Measurements from ENCODE around the gene NRF1.

The NRF1 gene

GRCh38 chr7:129800901-129801300 is 189.4 kb downstream of the NRF1 start:
- no peak overlapping the region for H3K27ac ChIP-seq
- TF ChIP-seq CTCF (conservative IDR thresholded peaks at IDR 0.05) = no peak

GRCh38 chr7:129801882-129802281 is 190.4 kb downstream of the NRF1 start:
- TF ChIP-seq CTCF (conservative IDR thresholded peaks at IDR 0.05) = no peak
- no peak overlapping the region for H3K27ac ChIP-seq

- H3K27ac ChIP-seq = no peak overlapping the region
- TF ChIP-seq CTCF (conservative IDR thresholded peaks at IDR 0.05) = no peak
Measured at GRCh38 chr7:129803546-129804081, 192.1 kb downstream of the NRF1 start.

- peak overlapping the region; percentile 60; the same call in 1 of the 2 replicates for H3K27ac ChIP-seq
- TF ChIP-seq CTCF (conservative IDR thresholded peaks at IDR 0.05) = no peak
Measured at GRCh38 chr7:129804111-129804889, 192.8 kb downstream of the NRF1 start.

GRCh38 chr7:129804890-129805719 is 193.6 kb downstream of the NRF1 start:
- H3K27ac ChIP-seq = peak overlapping the region; percentile 60
- no peak for TF ChIP-seq CTCF (conservative IDR thresholded peaks at IDR 0.05)

Data from VCaP (cell line).